HCT116 (cell line): ENCODE measurements around the gene CEP72. TPM values are rescaled to one million over a fixed set of nuclear protein-coding genes. Genes with fewer than 3 reads are reported as not detected.

Experiments
- ATAC-seq: fragments of 200-7000 bp; cut with Tn5 transposase; 2 replicates; pipeline ENCODE4 v1.9.1; 2020; ENCODE audit warnings: mild to moderate bottlenecking, moderate library complexity
- BruUV-seq: library from RNA; stranded (reverse); fragments of 400-500 nt; replicated peaks from 2 replicates; lab custom pipeline; 2021; lab: Mats Ljungman, UMichigan
- CTCF ChIA-PET: fragments of 300-600 bp; sonication (Branson Sonifier 250); formaldehyde crosslinking; loops from one replicate; lab custom pipeline; 2021; ENCODE audit warnings: antibody characterized with exemption; lab: Charles Lee
- POLR2A ChIA-PET: fragments of 300-600, 350-600 bp; sonication (Branson Sonifier 250); formaldehyde crosslinking; loops from one replicate; lab custom pipeline; 2021; ENCODE audit warnings: antibody characterized with exemption; lab: Charles Lee
- RAD21 ChIA-PET, 2 experiments: fragments of 300-600 bp; sonication (Branson Sonifier 250); formaldehyde crosslinking; loops; one replicate each; lab custom pipeline; 2023; ENCODE audit warnings: low total read pairs in 2 of 2; ENCODE audit not compliant: uncharacterized antibody in 2 of 2, unreplicated experiment in 2 of 2, low non-redundant PET in 1 of 2; lab: Charles Lee
- DNase-seq: peaks from one replicate; pipeline ENCODE4 v3.0.0-alpha.2; 2010; ENCODE audit warnings: low read depth, low spot score
- H2AFZ ChIP-seq: fragments of 200-600 bp; shearing (Covaris generic), sonication (generic); 2 replicates; pipeline ENCODE4 v1.6.1; 2017; ENCODE audit warnings: low read depth, mixed run types, mixed read lengths, antibody characterized with exemption, low read length; ENCODE audit not compliant: poor library complexity, severe bottlenecking
- H3K27ac ChIP-seq: 2 replicates; pipeline ENCODE4 v1.5.1; 2012; ENCODE audit warnings: low read depth, low read length
- H3K27me3 ChIP-seq: fragments of 200-600 bp; sonication (generic); 2 replicates; pipeline ENCODE4 v1.6.1; 2016; ENCODE audit warnings: mixed run types, low read length, mixed read lengths; ENCODE audit not compliant: insufficient read depth
- H3K36me3 ChIP-seq, 2 experiments: fragments of 200-500 bp in 1 of 2; fragments of 200-600 bp in 1 of 2; sonication (Bioruptor generic) in 1 of 2; sonication (generic) in 1 of 2; 2 replicates each; pipeline versions ENCODE4 v1.5.1 to v1.6.1; 2014 to 2016; ENCODE audit warnings: low read length in 2 of 2, inconsistent platforms in 1 of 2, mixed read lengths in 1 of 2, mixed run types in 1 of 2; ENCODE audit not compliant: insufficient read depth in 2 of 2, control insufficient read depth in 1 of 2
- H3K4me1 ChIP-seq, 2 experiments: fragments of 200-600 bp in 1 of 2; sonication (generic) in 1 of 2; 2 replicates each; pipeline versions ENCODE4 v1.5.1 to v1.6.1; 2012 to 2017; ENCODE audit warnings: low read length in 2 of 2, inconsistent platforms in 1 of 2, mild to moderate bottlenecking in 1 of 2, mixed read lengths in 1 of 2, mixed run types in 1 of 2, moderate library complexity in 1 of 2; ENCODE audit not compliant: insufficient read depth in 2 of 2, control insufficient read depth in 1 of 2
- H3K4me2 ChIP-seq: fragments of 200-600 bp; sonication (generic); 2 replicates; pipeline ENCODE4 v1.6.1; 2017; ENCODE audit warnings: mixed run types, low read length, mixed read lengths
- H3K4me3 ChIP-seq, 2 experiments: fragments of 200-600 bp in 1 of 2; sonication (generic) in 1 of 2; replicated peaks in 1 of 2; 2 replicates each; pipeline ENCODE4 v1.5.1; 2011 to 2016; ENCODE audit warnings: low read length in 2 of 2, control low read depth in 1 of 2, low read depth in 1 of 2, mild to moderate bottlenecking in 1 of 2, mixed read lengths in 1 of 2, mixed run types in 1 of 2
- H3K79me2 ChIP-seq: fragments of 200-600 bp; sonication (generic); 2 replicates; pipeline ENCODE4 v1.6.1; 2017; ENCODE audit warnings: mild to moderate bottlenecking, mixed run types, low read length, moderate library complexity, mixed read lengths; ENCODE audit not compliant: insufficient read depth
- H3K9ac ChIP-seq: fragments of 200-600 bp; sonication (generic); 2 replicates; pipeline ENCODE4 v1.6.1; 2016; ENCODE audit warnings: low read length, mixed read lengths
- H3K9me2 ChIP-seq: fragments of 200-600 bp; sonication (generic), shearing (Covaris generic); 2 replicates; pipeline ENCODE4 v1.6.1; 2017; ENCODE audit warnings: mixed run types, mild to moderate bottlenecking, moderate library complexity; ENCODE audit not compliant: insufficient read depth
- H3K9me3 ChIP-seq, 2 experiments: fragments of 200-500 bp in 1 of 2; fragments of 200-600 bp in 1 of 2; sonication (Bioruptor generic) in 1 of 2; sonication (generic) in 1 of 2; 2 replicates each; pipeline ENCODE4 v1.6.1; 2014 to 2017; ENCODE audit warnings: low read length in 2 of 2, mixed read lengths in 2 of 2, inconsistent platforms in 1 of 2, low read depth in 1 of 2, mild to moderate bottlenecking in 1 of 2, mixed run types in 1 of 2, moderate library complexity in 1 of 2; ENCODE audit not compliant: control insufficient read depth in 1 of 2, insufficient read depth in 1 of 2
- H4K20me1 ChIP-seq: fragments of 200-600 bp; sonication (generic), shearing (Covaris generic); 2 replicates; pipeline ENCODE4 v1.6.1; 2017; ENCODE audit warnings: mixed run types, mild to moderate bottlenecking, moderate library complexity; ENCODE audit not compliant: insufficient read depth
- ATF3 ChIP-seq: IDR thresholded peaks from 2 replicates; pipeline ENCODE4 v1.6.1; 2012
- CEBPB ChIP-seq: IDR thresholded peaks from 2 replicates; pipeline ENCODE4 v1.6.1; 2012; ENCODE audit warnings: low read depth
- CTCF ChIP-seq, 3 experiments: fragments of 200-600 bp in 1 of 3; sonication (generic) in 1 of 3; IDR thresholded peaks in 2 of 3; conservative IDR thresholded peaks in 1 of 3; 2 replicates each; pipeline ENCODE4 v1.5.1; 2012 to 2017; ENCODE audit warnings: low read depth in 2 of 3, low read length in 2 of 3, antibody characterized with exemption in 1 of 3, borderline replicate concordance in 1 of 3, control low read depth in 1 of 3, mild to moderate bottlenecking in 1 of 3, mixed read lengths in 1 of 3, mixed run types in 1 of 3, moderate library complexity in 1 of 3; ENCODE audit not compliant: insufficient read depth in 1 of 3
- ELF1 ChIP-seq: IDR thresholded peaks from 2 replicates; pipeline ENCODE4 v1.6.1; 2012; ENCODE audit warnings: low read depth, borderline replicate concordance
- EZH2 ChIP-seq: fragments of 200-600 bp; sonication (generic); IDR thresholded peaks from 2 replicates; pipeline ENCODE4 v1.6.1; 2017; ENCODE audit warnings: antibody characterized with exemption, mixed run types
- EZH2phosphoT487 ChIP-seq: fragments of 200-600 bp; IDR thresholded peaks from 2 replicates; pipeline ENCODE4 v1.6.1; 2018; ENCODE audit warnings: antibody characterized with exemption, borderline replicate concordance
- JUND ChIP-seq: IDR thresholded peaks from 2 replicates; pipeline ENCODE4 v1.6.1; 2012
- POLR2A ChIP-seq: IDR thresholded peaks from 2 replicates; pipeline ENCODE4 v1.7.0; 2011; ENCODE audit warnings: borderline replicate concordance; ENCODE audit not compliant: insufficient read depth, insufficient read length; ENCODE audit errors: extremely low read depth
- RAD21 ChIP-seq: IDR thresholded peaks from 2 replicates; pipeline ENCODE4 v1.6.1; 2012; ENCODE audit warnings: low read depth, mild to moderate bottlenecking
- REST ChIP-seq: IDR thresholded peaks from 2 replicates; pipeline ENCODE4 v1.6.1; 2012; ENCODE audit warnings: low read depth
- SP1 ChIP-seq: IDR thresholded peaks from 2 replicates; pipeline ENCODE4 v1.6.1; 2012; ENCODE audit warnings: low read depth
- YY1 ChIP-seq: IDR thresholded peaks from 2 replicates; pipeline ENCODE4 v1.6.1; 2011; ENCODE audit warnings: low read length, low read depth, moderate library complexity, mild to moderate bottlenecking; ENCODE audit not compliant: insufficient replicate concordance; ENCODE audit errors: extremely low read depth
- ZFX ChIP-seq: fragments of 450-650 bp; IDR thresholded peaks from 2 replicates; pipeline ENCODE4 v1.6.1; 2017
- intact Hi-C: fragments of 100-400 bp; cut with micrococcal nuclease; formaldehyde crosslinking; loops from 2 replicates; pipeline ENCODE4 v1.10.0; 2022
- total RNA-seq: library from RNA; stranded (reverse); gene quantifications from one replicate; pipeline ENCODE4 v1.2.1, GENCODE V29; 2021; ENCODE audit not compliant: unreplicated experiment

CEP72 gene
- total RNA-seq, 1 experiment from 2014 or later = 25.6 TPM

- no peak for TF ChIP-seq REST
- no peak for TF ChIP-seq SP1
- TF ChIP-seq RAD21 = no peak
- no peak for TF ChIP-seq POLR2A
- TF ChIP-seq YY1 = no peak
- no peak for TF ChIP-seq CEBPB
- no peak for TF ChIP-seq EZH2
- TF ChIP-seq, all 23 proteins: peak for 0
Observed at GRCh38 chr5:661891-662750, 50.0 kb downstream of the CEP72 start (continued).

DNA sequence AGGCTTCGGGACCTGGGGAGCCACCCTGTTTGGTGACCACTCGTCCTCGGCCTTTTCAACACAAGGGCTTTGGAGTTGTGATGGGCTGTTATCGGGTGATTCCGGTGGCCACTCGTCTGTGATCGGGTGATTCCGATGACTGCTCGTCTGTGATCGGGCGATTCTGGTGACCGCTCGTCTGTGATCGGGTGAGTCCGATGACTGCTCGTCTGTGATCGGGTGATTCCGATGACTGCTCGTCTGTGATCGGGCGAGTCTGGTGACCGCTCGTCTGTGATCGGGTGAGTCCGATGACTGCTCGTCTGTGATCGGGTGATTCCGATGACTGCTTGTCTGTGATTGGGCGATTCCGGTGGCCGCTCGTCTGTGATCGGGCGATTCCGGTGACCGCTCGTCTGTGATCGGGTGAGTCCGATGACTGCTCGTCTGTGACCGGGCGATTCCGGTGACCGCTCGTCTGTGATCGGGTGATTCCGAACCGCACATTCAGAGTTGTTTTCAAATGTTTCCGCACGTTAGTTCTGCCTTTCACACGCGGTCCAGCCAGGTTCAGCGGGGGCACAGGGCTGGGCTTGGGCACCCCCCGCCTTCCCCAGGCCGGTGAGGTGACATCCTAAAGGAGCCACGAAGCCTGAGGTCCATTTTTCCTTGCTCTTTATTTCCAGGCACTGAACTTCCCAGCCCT lies 50.8 kb downstream of the CEP72 start:
- ChIA-PET CTCF (no interaction called here), RAD21 (no interaction called here), POLR2A (no interaction called here)
- Histone ChIP-seq H3K4me3 (no peak overlapping the region), H3K79me2 (no peaks in the 10 kb centered on the region), H3K36me3 (peaks cover 9 to 14% of the 10 kb centered on the region in 2 experiments; a peak in 3 of 4 replicates), H3K9ac (no peak overlapping the region), H3K4me2 (no peak overlapping the region), H4K20me1 (no peaks in the 10 kb centered on the region), H3K4me1 (peaks cover 9 to 27% of the 10 kb centered on the region in 2 experiments), H2AFZ (no peak overlapping the region), H3K27ac (no peak overlapping the region; the same call in 1 of the 2 replicates), H3K27me3 (no peaks in the 10 kb centered on the region), H3K9me3 (no peaks in the 10 kb centered on the region), H3K9me2 (no peaks in the 10 kb centered on the region)
- intact Hi-C loops = no loop called here
- no peak for DNase-seq
- no peak for ATAC-seq
- BruUV-seq = no TSS peak
- TF ChIP-seq ZFX (no peak), ELF1 (no peak), POLR2A (no peak), REST (no peak), JUND (no peak), CTCF (IDR thresholded peaks at IDR 0.05 in 2 of 3, conservative IDR thresholded peaks at IDR 0.05 in 1 of 3; ENCODE audit: borderline replicate concordance in 1 of 3, insufficient read depth in 1 of 3, low read depth in 2 of 3, low read length in 2 of 3) (no peak), ATF3 (no peak), YY1 (no peak), EZH2phosphoT487 (no peak)
